GM12865 (cell line): Measurements from ENCODE around the gene CASR.
A peak's percentile ranks its signal among the peaks of the same experiment; 100 is the strongest.

Experiments
- DNase-seq: peaks from one replicate; pipeline ENCODE4 v3.0.0; 2010; ENCODE audit warnings: low read depth
- H3K4me3 ChIP-seq: 2 replicates; pipeline ENCODE4 v1.5.1; 2011; ENCODE audit warnings: mild to moderate bottlenecking, low read depth, low read length, control low read depth
- TF ChIP-seq, protein P1 (sequence below): IDR thresholded peaks from 2 replicates; pipeline ENCODE4 v1.5.1; 2011; ENCODE audit warnings: low read length, control low read depth, low read depth, inconsistent platforms; ENCODE audit not compliant: insufficient read depth; ENCODE audit errors: missing control alignments

The CASR gene

DNA sequence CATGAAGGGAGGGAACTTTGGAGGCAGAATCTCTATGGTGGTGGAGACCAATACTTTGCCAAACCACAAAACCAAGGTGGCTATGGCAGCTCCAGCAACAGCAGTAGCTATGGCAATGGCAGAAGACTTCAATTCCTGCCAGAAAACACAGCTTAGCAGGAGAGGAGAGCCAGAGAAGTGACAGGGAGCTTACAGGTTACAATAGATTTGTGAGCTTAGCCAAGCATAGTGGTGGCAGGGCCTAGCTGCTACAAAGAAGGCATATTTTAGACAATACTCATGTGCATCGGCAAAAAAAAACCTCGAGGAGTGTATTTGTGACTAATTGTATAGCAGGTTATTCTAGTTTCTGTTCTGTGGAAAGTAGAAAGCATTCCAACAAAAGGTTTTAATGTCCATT, 135.2 kb downstream of the CASR start:
- DNase-seq, result no peak
- H3K4me3 ChIP-seq, result no peak overlapping the region
- TF ChIP-seq, protein P1, sequence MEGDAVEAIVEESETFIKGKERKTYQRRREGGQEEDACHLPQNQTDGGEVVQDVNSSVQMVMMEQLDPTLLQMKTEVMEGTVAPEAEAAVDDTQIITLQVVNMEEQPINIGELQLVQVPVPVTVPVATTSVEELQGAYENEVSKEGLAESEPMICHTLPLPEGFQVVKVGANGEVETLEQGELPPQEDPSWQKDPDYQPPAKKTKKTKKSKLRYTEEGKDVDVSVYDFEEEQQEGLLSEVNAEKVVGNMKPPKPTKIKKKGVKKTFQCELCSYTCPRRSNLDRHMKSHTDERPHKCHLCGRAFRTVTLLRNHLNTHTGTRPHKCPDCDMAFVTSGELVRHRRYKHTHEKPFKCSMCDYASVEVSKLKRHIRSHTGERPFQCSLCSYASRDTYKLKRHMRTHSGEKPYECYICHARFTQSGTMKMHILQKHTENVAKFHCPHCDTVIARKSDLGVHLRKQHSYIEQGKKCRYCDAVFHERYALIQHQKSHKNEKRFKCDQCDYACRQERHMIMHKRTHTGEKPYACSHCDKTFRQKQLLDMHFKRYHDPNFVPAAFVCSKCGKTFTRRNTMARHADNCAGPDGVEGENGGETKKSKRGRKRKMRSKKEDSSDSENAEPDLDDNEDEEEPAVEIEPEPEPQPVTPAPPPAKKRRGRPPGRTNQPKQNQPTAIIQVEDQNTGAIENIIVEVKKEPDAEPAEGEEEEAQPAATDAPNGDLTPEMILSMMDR, result no peak

DNA sequence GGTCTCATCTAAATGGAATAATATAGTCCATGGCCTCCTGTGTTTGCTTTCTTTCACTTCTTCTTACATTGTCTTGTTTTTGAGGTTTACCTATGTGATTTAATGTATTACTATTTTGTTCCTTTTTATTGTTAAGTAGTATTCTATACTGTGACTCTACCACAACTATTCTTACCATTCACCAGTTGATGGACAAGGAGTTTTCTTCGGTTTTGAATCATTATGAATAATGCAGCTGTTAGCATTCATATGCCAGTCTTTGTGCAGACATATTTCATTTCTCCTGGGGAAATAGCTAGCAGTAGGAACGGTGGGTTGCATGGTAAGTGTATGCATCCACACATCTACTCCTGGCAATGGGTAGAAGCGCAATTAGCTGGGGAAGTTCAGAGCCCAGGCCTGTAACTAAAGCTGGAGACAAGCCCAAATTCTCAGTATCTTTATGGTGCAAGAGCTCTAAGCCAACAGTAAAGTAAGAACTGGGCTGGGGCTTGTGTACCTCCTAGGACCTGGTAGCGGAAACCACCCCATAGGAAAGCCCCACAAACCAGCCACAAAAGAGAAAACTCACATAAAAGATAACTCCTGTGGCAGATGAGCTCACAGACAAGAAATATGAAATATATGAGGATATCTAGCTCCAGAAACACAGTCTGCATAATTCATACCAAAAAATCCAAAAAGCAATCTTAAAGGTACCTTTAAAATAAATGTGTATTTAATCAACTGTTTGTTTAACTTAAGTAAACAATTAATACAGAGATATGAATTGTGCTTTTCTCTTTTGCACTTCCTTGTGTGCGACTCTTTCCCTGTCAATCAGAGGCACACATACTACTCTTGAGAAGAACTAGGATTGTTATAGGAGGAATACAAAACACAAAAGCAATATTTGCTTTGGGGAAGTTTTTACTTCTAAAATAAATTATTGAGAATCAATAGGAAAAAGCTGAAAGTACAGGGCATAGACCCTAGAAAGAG, 138.9 kb downstream of the CASR start:
- no peak overlapping the region; the same call in 1 of the 2 replicates for H3K4me3 ChIP-seq
- DNase-seq, result peak; percentile 78
- TF ChIP-seq, protein P1, result no peak

DNA sequence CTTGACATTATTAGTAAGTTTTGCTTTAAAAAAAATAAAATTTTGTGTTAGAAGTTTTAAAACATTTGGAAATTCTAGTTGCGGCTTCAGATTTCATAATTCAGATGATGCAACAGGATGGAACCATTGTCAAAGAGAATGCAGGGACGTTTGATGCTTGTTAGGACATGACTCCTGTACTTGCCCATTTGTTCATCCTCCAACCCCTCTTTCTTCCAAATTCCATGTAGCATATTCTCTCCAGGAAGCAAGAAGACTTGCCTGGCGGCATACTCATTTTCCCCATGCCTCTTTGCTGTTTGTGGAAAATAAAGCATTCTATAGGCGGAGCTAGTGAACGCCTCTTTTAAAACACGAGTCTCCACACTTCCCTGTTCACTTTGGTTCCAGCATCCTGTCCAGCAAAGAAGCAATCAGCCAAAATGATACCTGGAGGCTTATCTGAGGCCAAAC, 141.4 kb downstream of the CASR start, which contains the start of gene CSTA:
Gene CSTA, plus strand, starts transcription at position 378 of the 453 bp plus-strand sequence. Its CDS starts 45 bp downstream, at position 423.
- no peak for DNase-seq
- TF ChIP-seq, protein P1, result no peak
- H3K4me3 ChIP-seq, result no peak within 1 kb of the TSS

DNA sequence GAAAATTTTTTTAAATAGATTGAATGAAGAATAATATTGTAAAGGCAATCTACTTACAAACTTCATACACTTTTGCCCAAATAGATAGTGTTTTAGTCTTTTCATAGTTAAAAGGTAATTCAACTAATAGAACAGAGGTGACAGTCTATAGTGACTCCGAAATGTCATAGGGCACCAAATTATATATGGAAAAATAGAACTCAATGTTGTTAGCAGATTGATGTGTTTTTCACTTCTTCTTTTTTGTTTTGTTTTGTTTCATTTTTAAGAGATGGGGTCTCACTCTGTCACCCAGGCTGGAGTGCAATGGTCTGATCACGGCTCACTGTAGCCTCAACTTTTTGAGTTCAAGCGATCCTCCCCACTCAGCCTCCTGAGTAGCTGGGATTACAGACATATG, 142.3 kb downstream of the CASR start:
- no peak for DNase-seq
- H3K4me3 ChIP-seq, result no peak overlapping the region
- TF ChIP-seq, protein P1, result no peak

DNA sequence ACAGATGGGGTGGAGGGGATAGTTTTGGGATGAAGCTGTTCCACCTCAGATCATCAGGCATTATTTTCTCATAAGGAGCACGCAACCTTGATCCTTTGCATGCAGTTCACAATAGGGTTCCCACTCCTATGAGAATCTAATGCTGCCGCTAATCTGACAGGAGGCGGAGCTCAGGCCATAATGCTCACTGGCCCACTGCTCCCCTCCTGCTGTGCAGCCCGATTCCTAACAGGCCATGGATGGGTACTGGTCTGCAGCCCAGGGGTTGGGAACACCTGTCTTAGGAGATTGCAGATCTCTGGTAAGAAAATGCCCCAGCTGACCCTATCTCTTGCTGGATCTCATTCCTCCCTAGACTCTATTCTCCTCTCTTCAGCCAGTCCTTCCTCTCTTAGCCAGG, 148.4 kb downstream of the CASR start:
- TF ChIP-seq, protein P1, result no peak
- H3K4me3 ChIP-seq, result no peak overlapping the region
- DNase-seq, result no peak

- TF ChIP-seq, protein P1, result no peak
- DNase-seq, result no peak
- no peak overlapping the region for H3K4me3 ChIP-seq
Measured at GRCh38 chr3:122332551-122332950, 149.1 kb downstream of the CASR start.
